Tibial artery (tissue), 4 donors: ENCODE results near the gene FAM83D.

Source experiments
- DNase-seq, 2 donors: peaks; one replicate each; pipeline ENCODE4 v3.0.0-alpha.2; 2019
- H3K27ac ChIP-seq, 2 donors: fragments of 200-600 bp; sonication (generic) in 1 of 2; 1 replicate in 1 of 2; 2 replicates in 1 of 2; pipeline ENCODE4 v1.5.1; 2018 to 2019; ENCODE audit warnings: mild to moderate bottlenecking in 1 of 2
- H3K27me3 ChIP-seq, 2 donors: fragments of 200-600 bp; sonication (generic) in 1 of 2; one replicate each; pipeline versions ENCODE4 v1.5.1 to v1.6.0; 2016 to 2019
- H3K36me3 ChIP-seq, 3 donors: fragments of 200-600 bp; sonication (generic) in 2 of 3; one replicate each; pipeline ENCODE4 v1.5.1; 2016 to 2019; ENCODE audit warnings: mild to moderate bottlenecking in 2 of 3
- H3K4me1 ChIP-seq, 4 donors: fragments of 200-600 bp; sonication (generic) in 2 of 4; 1 replicate in 3 of 4; 2 replicates in 1 of 4; pipeline ENCODE4 v1.5.1; 2016 to 2019
- H3K4me3 ChIP-seq, 2 donors: fragments of 200-600 bp; sonication (generic) in 1 of 2; 1 replicate in 1 of 2; 2 replicates in 1 of 2; pipeline ENCODE4 v1.5.1; 2018 to 2019; ENCODE audit warnings: mild to moderate bottlenecking in 2 of 2
- H3K9me3 ChIP-seq, 3 donors: fragments of 200-600 bp; sonication (generic) in 1 of 3; one replicate each; pipeline ENCODE4 v1.5.1; 2016 to 2019
- intact Hi-C: fragments of 100-400 bp; cut with DNase I; formaldehyde crosslinking; loops from one replicate; pipeline ENCODE4 v1.15.0; 2023; ENCODE audit warnings: low total_unique reads
- TF ChIP-seq, protein P1 (sequence below), 2 experiments: fragments of 200-600 bp in 1 of 2; fragments of 450-650 bp in 1 of 2; IDR thresholded peaks; one replicate each; pipeline ENCODE4 v1.5.1; 2017 to 2019; ENCODE audit warnings: antibody characterized with exemption in 2 of 2, mild to moderate bottlenecking in 1 of 2, moderate library complexity in 1 of 2

The FAM83D gene

DNA sequence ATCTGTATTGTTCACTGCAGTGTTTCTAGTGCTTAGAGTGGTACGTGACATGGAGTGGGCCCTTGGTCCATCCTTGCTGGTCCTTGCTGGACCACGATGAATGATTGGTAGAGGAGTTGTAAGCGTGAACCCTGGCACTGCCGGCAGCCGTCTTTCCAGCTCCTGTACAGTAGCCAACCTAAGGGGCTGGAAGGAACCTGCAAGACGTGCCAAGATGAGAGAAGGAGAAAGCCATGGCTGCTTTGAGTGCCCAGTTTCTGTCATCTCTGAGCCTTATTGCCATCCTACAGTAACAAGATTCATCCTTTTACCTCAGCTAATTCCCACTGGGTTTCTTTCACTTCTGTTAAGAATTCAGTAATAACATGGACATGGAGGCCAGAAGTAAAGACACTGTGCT is 41.9 kb downstream of the FAM83D start:
- DNase-seq, result no peak
- H3K4me1 ChIP-seq, result peaks cover 0 to 6% (median 3%) of the 10 kb centered on the region in 4 donors
- TF ChIP-seq, protein P1, sequence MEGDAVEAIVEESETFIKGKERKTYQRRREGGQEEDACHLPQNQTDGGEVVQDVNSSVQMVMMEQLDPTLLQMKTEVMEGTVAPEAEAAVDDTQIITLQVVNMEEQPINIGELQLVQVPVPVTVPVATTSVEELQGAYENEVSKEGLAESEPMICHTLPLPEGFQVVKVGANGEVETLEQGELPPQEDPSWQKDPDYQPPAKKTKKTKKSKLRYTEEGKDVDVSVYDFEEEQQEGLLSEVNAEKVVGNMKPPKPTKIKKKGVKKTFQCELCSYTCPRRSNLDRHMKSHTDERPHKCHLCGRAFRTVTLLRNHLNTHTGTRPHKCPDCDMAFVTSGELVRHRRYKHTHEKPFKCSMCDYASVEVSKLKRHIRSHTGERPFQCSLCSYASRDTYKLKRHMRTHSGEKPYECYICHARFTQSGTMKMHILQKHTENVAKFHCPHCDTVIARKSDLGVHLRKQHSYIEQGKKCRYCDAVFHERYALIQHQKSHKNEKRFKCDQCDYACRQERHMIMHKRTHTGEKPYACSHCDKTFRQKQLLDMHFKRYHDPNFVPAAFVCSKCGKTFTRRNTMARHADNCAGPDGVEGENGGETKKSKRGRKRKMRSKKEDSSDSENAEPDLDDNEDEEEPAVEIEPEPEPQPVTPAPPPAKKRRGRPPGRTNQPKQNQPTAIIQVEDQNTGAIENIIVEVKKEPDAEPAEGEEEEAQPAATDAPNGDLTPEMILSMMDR (IDR thresholded peaks at IDR 0.05), result no peak
- intact Hi-C loops, result no loop called here
- H3K27ac ChIP-seq, result no peak overlapping the region
- H3K27me3 ChIP-seq, result no peaks in the 10 kb centered on the region
- no peaks in the 10 kb centered on the region for H3K9me3 ChIP-seq
- no peak overlapping the region for H3K4me3 ChIP-seq
- peaks cover 5 to 32% (median 24%) of the 10 kb centered on the region in 3 donors for H3K36me3 ChIP-seq

DNA sequence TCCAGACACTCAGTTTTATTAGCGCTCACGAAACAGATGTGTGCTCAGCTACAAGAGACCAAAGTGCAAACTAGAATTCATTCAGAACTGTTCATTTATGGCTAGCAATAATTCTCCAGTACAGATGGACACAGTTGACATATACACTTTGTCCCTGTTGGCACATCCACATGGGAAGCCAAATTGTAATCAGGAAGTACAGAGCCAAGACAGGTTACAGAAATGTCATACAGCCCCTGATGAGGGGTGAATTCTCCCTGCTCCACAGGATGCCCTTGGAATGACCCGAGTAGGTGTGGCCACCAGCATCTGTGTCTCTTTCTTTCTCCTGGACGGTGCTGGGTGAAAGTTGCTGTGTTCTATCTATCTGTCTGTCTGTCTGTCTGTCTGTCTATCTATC is 43.5 kb downstream of the FAM83D start:
- no peaks in the 10 kb centered on the region for H3K4me1 ChIP-seq
- H3K27ac ChIP-seq, result peak overlapping the region in 1 of 2 donors; percentile 10
- no peaks in the 10 kb centered on the region for H3K27me3 ChIP-seq
- H3K36me3 ChIP-seq, result peaks cover 5 to 42% (median 24%) of the 10 kb centered on the region in 3 donors
- intact Hi-C loops, result no loop called here
- TF ChIP-seq, protein P1 (IDR thresholded peaks at IDR 0.05), result no peak
- no peak for DNase-seq
- no peaks in the 10 kb centered on the region for H3K9me3 ChIP-seq
- no peak overlapping the region for H3K4me3 ChIP-seq

DNA sequence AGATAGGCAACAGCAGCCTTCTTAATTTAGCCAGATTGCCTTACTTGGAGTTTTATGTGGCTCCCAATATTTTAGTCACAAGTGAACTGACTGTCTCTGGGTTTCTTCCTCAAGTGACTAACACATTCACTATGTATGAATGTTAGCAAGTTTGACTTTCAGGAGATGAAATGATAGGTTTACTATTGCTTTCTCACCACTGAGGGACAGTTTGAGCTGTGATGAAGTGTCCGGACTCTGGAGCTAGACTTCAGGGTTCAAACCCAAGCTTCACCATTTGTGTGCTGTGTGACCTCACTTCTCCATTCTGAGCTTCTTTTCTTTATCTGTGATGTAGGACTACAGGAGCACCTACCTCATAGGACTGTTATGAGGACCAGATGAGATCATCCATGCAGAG is 44.1 kb downstream of the FAM83D start:
- Histone ChIP-seq H3K27me3 (no peaks in the 10 kb centered on the region), H3K9me3 (no peaks in the 10 kb centered on the region), H3K4me3 (no peak overlapping the region), H3K27ac (peak overlapping the region in 1 of 2 donors; percentile 37), H3K36me3 (peaks cover 5 to 48% (median 24%) of the 10 kb centered on the region in 3 donors), H3K4me1 (no peaks in the 10 kb centered on the region)
- TF ChIP-seq, protein P1 (IDR thresholded peaks at IDR 0.05), result no peak
- DNase-seq, result no peak
- intact Hi-C loops, result no loop called here

DNA sequence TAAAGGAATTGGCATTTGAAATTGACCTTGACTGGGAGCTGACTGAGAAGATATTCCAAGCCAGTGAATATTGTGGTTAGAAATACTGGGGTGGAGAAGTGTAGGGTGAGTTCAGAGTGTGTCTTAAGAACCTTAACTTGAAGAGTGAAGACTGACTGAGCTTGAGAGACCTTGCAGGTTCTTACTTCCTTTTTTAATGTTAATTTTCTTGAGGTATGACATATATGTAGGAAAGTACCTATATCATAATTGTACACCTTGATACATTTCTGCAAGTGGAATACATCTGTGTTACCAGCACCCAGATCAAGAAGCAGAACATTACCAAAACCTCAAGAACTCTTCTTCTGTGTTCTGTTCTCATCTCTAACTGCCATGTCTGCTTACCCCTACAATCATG is 46.9 kb downstream of the FAM83D start:
- TF ChIP-seq, protein P1 (IDR thresholded peaks at IDR 0.05), result no peak
- H3K27ac ChIP-seq, result peak overlapping the region in 1 of 2 donors; percentile 34
- no peak for DNase-seq
- H3K4me1 ChIP-seq, result peaks cover 0 to 7% (median 2%) of the 10 kb centered on the region in 4 donors
- H3K36me3 ChIP-seq, result peaks cover 5 to 55% (median 24%) of the 10 kb centered on the region in 3 donors
- intact Hi-C loops, result no loop called here
- no peaks in the 10 kb centered on the region for H3K27me3 ChIP-seq
- H3K9me3 ChIP-seq, result no peaks in the 10 kb centered on the region
- H3K4me3 ChIP-seq, result no peak overlapping the region

DNA sequence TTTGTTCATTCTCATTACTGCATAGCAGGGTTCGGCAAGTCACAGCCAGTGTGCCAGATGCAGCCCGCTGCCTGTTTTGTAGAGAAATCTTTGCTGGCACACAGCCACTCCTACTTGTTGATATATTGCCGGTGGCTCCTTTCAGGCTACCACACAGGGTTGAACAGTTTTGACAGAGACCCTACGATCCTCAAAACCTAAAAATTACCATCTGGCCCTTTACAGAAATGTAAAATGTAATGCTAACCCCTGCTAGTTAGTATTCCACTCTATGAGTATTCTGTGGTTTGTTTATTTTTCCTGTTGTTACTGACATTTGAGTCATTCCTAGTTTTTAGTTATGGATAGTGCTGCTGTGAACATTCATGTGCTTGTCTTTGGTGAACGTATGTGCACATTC is 47.4 kb downstream of the FAM83D start:
- intact Hi-C loops, result no loop called here
- H3K36me3 ChIP-seq, result peaks cover 5 to 55% (median 23%) of the 10 kb centered on the region in 3 donors
- TF ChIP-seq, protein P1 (IDR thresholded peaks at IDR 0.05), result no peak
- peaks cover 0 to 11% (median 2%) of the 10 kb centered on the region in 4 donors for H3K4me1 ChIP-seq
- no peaks in the 10 kb centered on the region for H3K27me3 ChIP-seq
- no peak overlapping the region for H3K4me3 ChIP-seq
- no peaks in the 10 kb centered on the region for H3K9me3 ChIP-seq
- DNase-seq, result no peak
- peak overlapping the region in 1 of 2 donors; percentile 34 for H3K27ac ChIP-seq
